ENCODE results near the gene SIRT5.

DNA sequence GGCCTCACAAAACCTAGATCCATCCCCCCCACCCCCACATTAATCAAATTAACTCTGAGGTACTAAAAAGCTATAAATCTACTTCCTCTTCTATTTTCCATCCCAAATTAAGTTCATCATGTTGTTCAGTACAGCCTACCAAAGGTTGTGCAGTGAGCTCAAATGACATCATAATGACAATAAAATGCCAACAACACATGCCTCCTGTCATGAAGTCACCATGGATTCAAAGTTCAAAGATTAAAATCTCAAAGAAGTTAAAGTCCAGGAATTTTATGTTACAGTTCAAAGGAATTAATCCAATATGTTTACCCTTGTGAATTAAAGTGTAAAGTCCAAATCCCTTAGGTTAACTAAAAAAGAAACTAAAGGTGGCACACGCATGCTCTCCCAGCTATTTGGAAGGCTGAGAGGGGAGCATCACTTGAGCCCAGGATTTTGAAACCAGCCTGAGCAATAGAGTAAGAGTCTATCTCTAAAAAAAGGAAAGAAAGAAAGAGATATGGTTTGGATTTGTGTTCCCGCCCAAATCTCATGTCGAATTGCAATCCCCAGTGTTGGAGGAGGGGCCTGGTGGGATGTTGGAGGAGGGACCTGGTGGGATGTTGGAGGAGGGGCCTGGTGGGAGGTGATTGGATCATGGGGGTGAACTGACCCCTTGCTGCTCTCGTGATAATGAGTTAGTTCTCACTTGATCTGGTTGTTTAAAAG is 25.7 kb upstream of the SIRT5 start:
- TF ChIP-seq TAF1 (IDR thresholded peaks at IDR 0.05; ENCODE audit: borderline replicate concordance, insufficient read depth, low read length) = no peak
- no peak for TF ChIP-seq SIN3A (IDR thresholded peaks at IDR 0.05; ENCODE audit: borderline replicate concordance, insufficient read depth, low read length)
- no peak for TF ChIP-seq POLR2AphosphoS5 (IDR thresholded peaks at IDR 0.05; ENCODE audit: low read depth, low read length)
- TF ChIP-seq, protein P1, sequence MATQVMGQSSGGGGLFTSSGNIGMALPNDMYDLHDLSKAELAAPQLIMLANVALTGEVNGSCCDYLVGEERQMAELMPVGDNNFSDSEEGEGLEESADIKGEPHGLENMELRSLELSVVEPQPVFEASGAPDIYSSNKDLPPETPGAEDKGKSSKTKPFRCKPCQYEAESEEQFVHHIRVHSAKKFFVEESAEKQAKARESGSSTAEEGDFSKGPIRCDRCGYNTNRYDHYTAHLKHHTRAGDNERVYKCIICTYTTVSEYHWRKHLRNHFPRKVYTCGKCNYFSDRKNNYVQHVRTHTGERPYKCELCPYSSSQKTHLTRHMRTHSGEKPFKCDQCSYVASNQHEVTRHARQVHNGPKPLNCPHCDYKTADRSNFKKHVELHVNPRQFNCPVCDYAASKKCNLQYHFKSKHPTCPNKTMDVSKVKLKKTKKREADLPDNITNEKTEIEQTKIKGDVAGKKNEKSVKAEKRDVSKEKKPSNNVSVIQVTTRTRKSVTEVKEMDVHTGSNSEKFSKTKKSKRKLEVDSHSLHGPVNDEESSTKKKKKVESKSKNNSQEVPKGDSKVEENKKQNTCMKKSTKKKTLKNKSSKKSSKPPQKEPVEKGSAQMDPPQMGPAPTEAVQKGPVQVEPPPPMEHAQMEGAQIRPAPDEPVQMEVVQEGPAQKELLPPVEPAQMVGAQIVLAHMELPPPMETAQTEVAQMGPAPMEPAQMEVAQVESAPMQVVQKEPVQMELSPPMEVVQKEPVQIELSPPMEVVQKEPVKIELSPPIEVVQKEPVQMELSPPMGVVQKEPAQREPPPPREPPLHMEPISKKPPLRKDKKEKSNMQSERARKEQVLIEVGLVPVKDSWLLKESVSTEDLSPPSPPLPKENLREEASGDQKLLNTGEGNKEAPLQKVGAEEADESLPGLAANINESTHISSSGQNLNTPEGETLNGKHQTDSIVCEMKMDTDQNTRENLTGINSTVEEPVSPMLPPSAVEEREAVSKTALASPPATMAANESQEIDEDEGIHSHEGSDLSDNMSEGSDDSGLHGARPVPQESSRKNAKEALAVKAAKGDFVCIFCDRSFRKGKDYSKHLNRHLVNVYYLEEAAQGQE (IDR thresholded peaks at IDR 0.05; ENCODE audit: insufficient read depth in 1 of 2, low read depth in 2 of 2, low read length in 2 of 2) = no peak
- TF ChIP-seq FOXP2 (optimal IDR thresholded peaks at IDR 0.05; ENCODE audit: borderline replicate concordance, extremely low read depth, extremely low read length, insufficient read depth) = no peak
